GM20000 (cell line): Measurements from ENCODE around the gene CNOT6L.

Source experiments
- DNase-seq: peaks from one replicate; pipeline ENCODE4 v3.0.0; 2012; ENCODE audit warnings: low spot score
- CTCF ChIP-seq: IDR thresholded peaks from 2 replicates; pipeline ENCODE4 v1.5.1; 2012; ENCODE audit warnings: mild to moderate bottlenecking, control low read depth; ENCODE audit errors: extremely low read depth, missing control alignments

CNOT6L gene

DNA sequence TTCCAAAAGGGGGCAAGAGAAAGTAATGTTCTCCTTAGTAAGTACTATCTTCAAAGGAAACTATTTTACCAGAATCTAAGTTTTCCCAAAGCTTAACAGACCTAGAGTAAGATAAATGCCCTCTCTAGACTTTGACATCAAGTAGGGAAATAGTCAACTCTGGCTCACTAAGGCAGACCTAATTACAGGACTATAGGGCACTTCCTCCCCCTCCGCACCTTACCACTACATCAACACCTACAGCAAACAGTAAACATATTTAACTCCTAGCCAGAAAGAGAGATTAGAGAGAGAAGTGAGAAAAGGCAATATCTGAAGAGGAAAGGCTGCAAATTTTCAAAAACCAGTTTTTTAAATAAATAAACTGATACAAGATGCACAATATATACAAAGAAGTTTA is 60.4 kb downstream of the CNOT6L start:
- no peak for TF ChIP-seq CTCF
- no peak for DNase-seq

- TF ChIP-seq CTCF, result no peak
- DNase-seq, result no peak
Measured at GRCh38 chr4:77751764-77752163, 67.4 kb downstream of the CNOT6L start.

DNA sequence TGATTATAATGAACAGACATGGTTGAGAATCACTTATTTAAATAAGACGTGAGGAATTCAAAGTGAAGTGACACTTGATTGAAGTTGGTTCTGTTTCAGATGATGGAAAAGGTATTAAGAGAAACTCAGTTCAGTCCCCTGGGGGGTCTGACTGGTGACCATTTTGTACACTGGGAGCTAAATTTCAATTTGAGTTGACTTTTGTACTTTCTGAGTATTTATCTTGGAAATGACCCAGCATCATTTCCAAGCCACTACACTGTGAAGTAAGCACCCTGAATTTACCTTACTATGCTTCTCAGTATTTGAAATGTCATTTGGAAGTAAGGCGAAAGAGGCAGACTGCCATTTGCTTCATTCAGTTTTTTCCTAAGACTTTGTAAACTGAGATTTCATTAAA is 73.4 kb downstream of the CNOT6L start:
- no peak for DNase-seq
- no peak for TF ChIP-seq CTCF

- no peak for TF ChIP-seq CTCF
- no peak for DNase-seq
Measured at GRCh38 chr4:77742054-77742453, 77.1 kb downstream of the CNOT6L start.

DNA sequence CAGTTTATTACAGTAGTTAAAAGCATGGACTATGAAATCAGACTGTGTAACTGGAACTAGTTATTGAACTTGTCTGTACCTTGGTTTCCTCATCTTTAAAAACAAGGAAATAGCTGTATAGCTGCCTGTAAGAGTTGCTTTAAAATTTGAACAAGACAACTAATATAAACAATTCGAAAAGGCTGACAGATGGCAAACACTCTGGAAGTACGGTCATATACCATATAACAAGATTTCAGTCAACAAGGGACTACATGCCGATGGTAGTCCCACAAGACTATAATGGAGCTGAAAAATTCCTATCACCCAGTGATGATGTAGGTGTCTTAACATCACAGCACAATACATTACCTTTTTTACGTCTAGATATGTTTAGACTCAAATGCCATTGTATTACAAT is 78.7 kb downstream of the CNOT6L start:
- DNase-seq, result no peak
- TF ChIP-seq CTCF, result no peak

GRCh38 chr4:77734928-77735327 is 84.2 kb downstream of the CNOT6L start:
- no peak for TF ChIP-seq CTCF
- DNase-seq, result peak; percentile 40

DNA sequence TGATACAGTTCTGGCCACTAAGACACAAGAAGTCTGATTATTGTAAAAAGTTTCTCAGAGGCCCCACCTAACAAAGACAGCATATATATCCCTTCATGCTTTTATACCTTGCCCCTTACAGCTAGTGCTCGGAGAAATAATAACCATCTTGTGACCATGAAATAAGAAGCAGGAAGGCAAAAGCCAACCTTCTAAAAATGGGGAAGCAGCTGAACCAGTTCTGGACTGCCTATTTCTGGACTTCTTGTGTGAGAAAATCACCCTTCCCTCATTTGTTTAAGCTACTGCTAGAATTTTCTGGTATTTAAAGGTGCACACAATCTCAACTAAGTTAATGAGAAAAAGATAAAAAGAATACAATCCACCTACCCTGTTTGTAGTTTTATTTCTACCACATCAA is 87.5 kb downstream of the CNOT6L start:
- DNase-seq, result no peak
- TF ChIP-seq CTCF, result no peak

GRCh38 chr4:77728420-77728819 is 90.7 kb downstream of the CNOT6L start:
- TF ChIP-seq CTCF, result no peak
- no peak for DNase-seq
